ENCODE data around the gene RGS13.

GRCh38 chr1:192626366-192627179, 9.4 kb upstream of the RGS13 start:
- TF ChIP-seq GATA2 (IDR thresholded peaks at IDR 0.05; ENCODE audit: low read depth, low read length) = no peak
- no peak for TF ChIP-seq GATA3 (IDR thresholded peaks at IDR 0.05; ENCODE audit: low read depth, low read length)

Data from SH-SY5Y (cell line).